HG03064 (cell line): Measurements from ENCODE around the gene C5orf22.
"Not testable (repeated sequence)": the region's sequence is repeated elsewhere in the genome, so short reads cannot be mapped to it uniquely, and the experiment has no call there.

ENCODE experiments used
- ATAC-seq: cut with Tn5 transposase; IDR thresholded peaks from one replicate; pipeline ENCODE4 v1.9.1; 2021; ENCODE audit warnings: low read depth; ENCODE audit not compliant: unreplicated experiment

Gene C5orf22

DNA sequence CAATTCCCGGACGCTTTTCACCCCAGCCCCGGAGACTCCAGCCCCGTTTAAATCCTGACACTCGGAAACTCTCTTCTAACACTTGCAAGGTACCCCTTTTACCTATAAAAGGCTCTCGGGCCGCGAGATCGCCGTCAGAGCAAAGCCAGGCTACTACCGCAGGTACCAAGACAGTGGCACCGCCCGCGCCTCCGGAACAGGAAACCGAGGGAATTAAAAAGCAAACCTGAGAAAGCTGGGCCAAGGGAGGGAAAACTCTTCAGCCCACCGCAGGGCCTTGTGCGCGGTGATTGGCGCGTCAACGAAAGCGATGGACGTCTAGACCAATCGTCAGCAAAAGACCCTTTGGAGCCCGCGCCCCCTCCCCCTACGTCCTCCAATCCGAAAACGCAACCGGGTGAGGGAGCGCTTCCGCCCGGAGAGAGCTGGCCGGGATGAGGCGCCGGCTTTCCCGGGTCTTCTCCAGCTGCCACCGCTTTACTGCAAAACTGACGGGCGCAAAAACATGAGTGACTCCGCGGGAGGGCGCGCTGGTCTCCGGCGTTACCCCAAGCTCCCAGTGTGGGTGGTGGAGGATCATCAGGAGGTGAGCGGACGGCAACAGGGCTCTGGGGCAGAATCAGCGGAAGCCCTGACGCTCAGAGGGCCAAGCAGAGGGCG lies at the start of gene C5orf22, which contains the start of gene DROSHA:
Gene C5orf22, plus strand, starts transcription at position 414 of the 660 bp plus-strand sequence. Its CDS starts 92 bp downstream, at position 506.
Gene DROSHA, minus strand, starts transcription at position 206 of the 660 bp plus-strand sequence. CDS start 3,034 bp downstream, outside the sequence.
- ATAC-seq, result peak; percentile 92

DNA sequence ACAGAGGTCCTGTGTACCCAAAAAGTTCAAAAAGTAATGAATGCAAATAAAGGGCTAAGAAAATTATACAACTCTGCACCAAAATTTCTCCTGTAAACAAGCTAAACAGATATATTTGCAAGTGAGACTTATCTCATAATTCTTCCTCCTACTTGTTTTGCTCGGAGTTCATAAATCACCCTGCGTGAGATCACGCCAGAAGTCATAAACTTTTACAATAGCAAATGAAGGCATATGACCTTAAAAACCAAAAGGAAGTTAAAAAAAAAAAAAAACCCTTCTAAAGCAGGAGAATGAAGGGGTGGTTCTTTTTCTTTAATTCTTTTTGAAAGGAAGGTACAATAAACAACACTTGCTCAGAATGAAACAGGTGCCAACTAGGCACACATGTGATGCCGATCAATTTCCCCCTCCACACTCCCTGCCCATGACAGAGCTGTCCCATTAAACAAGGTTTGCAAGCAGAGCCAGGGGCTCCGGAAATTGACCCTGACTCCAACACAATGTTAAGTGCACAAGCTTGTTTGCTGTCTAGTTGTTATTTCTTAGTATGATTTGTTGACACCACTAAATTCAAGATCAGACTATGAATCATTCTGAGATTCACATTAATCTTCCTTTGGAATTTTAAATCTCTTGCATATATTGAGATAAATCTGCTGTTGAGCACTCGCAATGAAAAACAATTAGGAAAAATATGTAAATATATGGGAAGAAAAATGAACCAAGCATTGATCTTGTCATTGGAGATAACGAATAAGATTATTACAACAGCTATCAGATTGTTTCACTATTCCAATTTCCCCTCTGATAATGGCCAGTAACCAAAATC lies 46.5 kb upstream of the C5orf22 start:
- no peak for ATAC-seq

DNA sequence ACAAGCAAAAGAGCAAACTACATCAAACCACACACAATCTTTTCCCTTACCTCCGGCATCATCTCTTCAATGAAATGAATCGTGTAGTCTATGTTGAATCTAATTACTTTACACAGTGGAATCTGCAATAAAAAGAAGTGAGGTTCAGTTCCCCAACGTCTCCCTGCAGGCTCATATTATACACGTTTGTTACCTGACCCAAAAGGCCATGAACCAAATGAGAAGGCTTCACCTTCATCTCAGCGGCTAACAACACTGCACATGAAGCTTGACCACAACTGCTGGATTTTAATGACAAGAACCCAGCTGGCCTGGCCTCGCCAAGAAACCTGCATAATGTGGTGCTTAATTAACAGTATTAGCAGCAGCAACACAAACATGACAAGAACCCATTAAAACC lies 45.7 kb upstream of the C5orf22 start:
- ATAC-seq, result no peak

DNA sequence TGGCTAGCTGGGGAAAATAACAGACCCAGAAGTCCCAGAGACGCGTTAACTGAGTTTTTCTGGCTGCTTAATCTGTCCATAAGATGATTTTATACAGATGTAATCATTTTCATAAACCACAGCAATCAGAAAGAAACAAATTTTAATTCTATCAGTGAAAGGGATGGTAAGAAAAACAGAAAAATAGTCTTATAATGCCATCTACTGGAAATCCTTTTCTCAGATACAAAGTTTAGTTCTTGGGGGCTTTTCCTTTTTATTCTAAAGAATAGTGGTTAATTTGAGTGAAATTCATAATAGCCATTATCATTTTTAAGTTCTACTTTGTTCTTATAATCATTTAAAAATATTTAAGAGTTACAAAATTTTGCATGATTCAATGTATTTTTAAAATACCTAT lies 44.6 kb upstream of the C5orf22 start:
- ATAC-seq, result no peak

DNA sequence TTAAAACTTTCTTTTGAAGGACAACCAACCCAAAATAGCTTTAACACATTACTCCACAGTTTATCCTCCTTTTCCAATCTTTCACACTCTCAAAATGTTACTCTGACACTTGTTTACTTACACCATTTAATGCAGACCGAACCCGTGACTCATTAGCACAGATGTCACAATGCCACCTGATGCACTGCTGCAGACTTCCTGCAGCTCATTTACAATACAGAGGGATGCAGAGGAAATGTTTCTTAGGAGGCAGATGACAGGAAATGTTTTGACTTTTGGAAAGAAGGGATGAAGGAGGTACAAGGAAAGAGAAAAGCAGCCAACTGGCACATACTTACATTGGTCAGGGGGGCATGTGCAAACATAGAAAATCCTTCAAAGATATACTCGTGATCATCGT lies 39.2 kb upstream of the C5orf22 start:
- ATAC-seq, result no peak

DNA sequence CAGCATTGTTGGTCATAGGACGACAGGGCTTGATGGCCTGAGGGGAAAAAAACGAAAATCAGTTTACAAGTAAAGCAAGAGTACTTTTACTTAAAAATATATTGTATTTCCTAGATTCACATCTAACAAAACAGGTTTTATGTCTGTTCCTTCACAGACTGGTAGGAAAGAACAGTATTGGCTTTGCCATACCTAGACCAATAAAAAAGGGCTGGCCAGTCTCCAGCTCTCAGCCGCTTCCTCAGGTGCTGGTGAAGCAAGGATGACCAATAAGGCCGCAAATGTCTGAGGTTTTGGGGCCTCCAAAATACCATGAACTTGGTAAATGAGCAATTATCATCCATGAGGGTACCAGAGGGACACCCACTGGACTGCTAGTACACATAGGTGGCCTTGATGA lies 36.8 kb upstream of the C5orf22 start:
- no peak for ATAC-seq

DNA sequence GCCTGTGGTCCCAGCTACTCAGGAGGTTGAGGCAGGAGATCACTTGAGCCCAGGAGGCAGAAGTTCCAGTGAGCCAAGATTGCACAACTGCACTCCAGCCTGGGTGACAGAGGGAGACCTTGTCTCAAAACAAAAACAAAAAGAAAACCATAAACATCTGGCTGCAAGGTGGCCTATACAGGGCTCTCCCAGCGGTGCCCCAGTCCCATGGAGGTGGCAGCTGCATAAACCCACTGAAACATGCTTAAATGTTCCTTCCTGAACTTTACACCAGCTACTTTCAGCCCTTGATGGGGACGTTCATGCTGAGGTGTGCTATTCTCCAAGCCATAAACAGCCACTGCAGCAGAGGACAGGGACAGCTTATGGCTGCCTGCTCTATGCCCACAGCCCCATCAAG lies 35.8 kb upstream of the C5orf22 start:
- ATAC-seq, result no peak

DNA sequence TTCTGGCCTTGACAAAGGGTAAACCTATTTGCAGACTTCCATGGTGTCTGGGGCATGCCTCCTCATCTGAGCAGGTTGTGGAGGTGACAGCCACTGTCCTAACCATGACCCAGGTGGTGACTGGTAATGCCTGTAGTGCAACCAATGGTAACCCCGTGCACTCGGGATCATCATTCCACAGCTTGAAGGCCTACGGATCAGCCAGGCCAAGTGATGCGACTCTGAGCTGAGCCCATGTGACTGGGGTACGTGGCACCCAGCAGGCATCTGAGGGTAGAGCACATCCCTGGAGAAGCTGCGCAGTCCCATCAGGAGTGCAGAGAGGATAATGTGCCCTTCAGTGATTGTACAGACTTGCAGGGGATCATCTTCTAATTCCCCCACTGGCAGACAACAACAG lies 35.2 kb upstream of the C5orf22 start:
- no peak for ATAC-seq

DNA sequence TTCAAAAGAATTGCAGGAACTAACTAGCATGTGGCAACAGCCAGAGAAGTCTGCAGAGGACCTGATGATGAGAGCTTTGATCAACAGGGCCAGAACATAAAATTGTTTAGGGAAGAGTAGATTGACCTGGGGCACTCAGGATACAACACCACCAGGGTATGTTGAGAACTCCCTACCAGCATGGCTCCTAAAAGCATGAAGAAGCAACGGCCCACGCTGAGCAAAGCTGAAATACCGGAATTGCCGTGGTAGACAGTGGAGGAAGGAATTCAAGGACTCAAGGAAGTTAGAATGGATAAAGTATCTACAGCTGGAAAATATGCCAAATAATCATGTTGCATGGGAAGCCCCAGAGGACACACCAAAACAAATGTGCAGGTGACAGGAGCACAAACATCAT lies 31.8 kb upstream of the C5orf22 start:
- ATAC-seq, result no peak

DNA sequence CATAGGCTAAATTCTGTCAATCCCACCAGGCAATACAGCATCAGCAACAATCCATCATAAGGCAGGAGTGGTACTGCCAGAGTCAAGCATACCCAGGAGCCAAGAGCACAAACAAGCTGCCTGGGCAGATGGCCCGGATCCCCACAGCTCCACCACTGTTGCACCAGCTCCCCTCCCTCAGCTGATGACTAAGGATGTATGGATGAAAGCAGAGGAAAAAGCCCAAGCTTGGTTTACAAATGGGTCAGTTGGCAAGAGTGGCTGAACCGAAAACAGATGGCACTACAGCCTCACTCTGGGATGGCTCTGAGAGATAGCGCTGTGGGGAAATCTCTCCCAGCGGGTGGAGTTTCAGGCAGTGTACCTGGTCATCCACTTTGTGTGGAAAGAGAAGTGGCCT lies 29.6 kb upstream of the C5orf22 start:
- no peak for ATAC-seq

DNA sequence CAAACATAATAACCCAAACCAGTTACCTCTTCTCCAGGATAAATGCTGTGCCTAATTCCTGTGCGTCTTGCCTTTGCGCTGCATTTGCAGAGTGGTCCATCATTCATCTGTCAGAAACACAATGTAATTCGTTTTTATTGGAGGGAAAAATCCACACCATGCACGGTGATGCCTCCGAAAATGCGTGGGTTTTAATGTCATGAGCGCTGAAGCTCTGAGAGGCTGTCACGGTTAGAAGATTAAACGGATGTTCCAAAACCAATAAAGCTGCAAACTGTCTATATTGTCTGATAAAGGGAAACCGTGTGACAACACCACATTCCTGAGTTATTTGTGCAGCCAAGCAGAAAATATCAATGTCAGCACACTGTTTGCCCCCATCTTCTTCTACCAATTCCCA lies 27.6 kb upstream of the C5orf22 start:
- no peak for ATAC-seq

DNA sequence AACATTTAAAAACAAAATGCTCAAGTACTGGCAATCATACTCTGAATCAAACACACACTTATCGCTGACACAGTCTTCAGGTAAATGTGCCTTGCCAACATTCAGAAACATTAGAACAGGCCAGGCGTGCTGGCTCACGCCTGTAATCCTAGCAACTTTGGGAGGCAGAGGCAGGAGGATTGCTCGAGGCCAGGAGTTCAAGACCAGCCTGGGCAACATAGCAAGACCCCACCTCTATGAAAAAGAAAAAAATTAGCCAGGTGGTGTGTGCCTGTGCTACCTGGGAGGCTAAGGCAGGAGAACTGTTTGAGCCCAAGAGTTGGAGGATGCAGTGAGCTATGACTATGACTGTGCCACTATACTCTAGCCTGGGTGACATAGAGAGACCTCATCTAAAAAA lies 20.8 kb upstream of the C5orf22 start:
- ATAC-seq, result no peak

DNA sequence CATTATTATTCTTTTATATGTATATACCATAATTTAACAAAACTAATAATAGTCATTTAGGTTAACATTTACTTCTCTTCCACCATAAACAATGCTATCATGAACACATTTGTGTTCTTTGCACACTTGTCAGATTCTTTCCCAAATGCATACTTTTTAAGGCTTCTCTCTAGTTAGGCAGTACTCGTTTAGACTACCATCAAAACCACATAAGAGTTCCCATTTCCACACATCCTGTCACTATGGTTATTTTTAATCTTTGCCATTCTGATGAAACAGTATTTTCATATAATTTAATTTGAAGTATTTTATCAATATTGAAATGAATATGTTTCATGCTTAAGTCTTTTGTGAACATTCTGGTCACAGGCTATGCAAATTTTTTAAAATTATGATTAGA lies 15.3 kb upstream of the C5orf22 start:
- ATAC-seq, result no peak

DNA sequence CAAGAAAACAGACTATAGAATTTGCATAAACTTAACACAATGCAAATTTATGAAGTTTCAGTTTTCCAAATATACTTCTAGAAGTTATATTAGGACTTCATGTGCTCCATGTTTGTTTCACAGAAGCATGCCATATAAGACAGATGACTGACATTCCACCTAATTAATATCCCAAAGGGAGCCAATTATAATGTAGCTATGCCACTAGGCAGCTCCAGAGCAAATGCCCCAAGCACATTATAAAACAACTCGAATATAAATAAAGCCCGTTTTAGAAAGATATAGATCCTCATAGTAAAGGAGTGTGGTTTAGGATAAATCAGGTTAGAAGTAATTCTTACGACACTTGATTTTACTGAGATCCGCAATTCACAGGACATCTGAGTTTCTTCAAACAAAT lies 9.1 kb upstream of the C5orf22 start:
- ATAC-seq, result no peak

DNA sequence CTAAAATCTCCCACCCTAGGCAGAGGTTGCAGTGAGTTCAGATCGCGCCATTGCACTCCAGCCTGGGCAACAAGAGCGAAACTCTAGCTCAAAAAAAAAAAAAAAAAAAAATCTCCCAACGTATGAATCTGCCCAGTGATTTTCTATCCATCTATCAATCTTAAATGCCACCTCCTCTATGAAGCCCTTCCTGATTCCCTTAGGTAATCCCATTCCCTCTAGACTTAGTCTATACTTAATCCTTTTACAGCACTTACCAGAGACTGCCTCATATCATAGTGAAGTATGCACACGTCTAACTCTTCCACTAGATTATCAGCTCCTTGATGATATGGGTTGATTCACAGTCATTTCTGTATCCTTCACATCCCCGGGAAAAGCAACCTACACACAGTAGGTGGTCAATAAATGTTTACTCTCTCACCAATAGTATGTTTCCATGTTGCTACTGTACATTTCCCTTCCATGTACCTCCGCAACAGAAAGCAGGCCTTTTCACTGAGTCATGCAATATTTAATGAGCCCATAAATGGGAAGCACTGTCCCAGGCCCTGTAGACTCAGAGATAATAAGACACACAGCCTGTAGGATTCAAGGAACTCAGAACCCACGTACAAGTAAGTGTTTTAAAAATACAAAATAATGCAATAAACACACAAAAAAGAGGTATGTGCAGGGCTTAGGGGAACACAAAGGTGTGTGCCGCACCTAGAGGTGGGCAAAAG lies 1.4 kb upstream of the C5orf22 start:
- no peak for ATAC-seq

DNA sequence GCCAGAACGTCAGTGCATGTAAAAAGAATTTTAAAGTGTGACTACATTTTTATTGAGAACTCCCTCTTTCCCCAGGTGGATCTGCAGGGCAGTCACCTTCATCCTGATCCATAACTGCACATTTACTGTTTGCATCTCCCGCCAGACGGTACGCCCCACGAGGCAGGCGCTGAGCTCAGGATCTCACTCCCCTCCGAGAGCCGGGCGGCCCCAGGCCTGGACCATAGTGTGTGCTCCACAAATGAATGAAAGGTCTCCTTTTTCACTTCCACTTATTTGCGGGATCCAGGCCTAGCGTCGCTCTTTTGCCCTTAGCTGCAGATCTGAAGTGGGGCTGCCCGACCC lies 586 bp upstream of the C5orf22 start:
- ATAC-seq, result peak; percentile 31

DNA sequence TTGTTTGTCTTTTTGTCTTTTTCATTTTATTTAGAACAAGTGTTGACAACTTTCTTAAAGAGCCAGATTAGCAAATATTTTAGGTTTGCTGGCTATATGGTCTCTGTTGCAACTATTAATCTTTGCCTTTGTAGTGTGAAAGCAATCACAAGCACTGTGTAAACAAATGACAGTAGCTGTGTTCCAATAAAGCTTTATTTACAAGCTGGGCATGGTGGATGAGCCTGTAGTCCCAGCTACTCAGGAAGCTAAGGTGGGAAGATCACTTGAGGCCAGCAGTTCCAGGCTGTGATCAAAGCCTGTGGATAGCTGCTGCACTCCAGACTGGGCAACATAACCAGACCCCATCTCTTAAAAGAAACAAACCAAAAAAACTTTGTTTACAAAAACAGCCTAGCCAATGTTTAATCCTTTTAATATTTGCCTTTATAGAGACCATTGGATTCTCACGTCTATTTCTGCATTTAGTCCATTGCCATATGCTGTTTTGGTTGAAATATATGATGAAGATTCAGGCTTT lies 2.5 kb downstream of the C5orf22 start:
- ATAC-seq, result no peak

DNA sequence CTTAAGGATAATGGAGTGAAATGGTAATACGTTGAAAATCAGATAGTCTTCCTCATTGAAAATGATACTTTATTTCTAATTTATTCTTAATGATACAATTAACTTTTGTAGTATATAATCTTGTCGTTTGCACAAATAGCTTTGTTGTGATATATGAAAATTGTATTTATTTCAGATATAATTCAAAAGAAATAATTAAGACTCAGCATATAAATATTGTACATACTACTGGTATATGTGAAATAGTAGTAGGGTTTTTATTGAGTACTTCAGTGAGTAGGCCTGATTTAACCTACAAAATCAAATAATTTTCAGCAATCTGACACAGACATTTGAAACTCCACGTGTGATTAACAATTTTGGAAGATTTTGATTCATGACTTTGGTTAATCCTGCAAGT lies 4.8 kb downstream of the C5orf22 start:
- ATAC-seq, result no peak

DNA sequence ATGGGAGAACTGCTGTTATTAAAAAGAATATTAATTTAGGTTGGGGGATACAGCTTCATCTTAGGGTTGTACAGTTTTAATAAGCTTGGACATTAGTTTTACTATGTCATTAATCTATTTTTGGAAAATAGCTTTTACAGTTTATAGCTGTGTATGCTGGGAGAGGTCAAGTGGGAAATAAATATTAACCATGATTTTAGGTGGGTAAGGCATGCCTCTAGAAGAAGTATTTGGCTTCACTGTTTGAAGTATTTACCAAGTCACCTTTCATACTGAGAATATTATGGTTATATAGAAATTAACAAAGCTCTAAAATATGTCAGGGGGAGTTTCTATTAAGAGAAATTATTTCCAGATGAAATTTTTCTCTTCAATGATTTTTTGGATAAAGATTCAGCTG lies 5.2 kb downstream of the C5orf22 start:
- no peak for ATAC-seq

DNA sequence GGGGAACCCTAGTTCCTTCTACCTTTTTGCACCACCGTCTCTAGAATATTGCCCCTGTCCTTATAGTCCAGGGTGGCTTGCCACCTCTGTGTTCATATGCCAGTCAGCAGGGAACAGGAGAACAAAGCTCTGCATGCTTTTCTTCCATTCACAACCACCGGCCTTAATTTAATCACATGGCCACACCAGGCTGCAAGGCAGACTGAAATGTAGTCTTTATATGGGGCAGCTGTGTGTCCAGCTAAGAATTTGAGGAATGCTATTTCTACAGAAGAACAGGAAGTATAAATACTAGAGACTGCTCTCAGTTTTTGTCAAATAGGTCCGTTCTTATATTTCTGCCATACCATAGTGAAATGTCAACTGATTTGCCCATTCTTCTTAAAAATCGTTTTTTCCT lies 5.8 kb downstream of the C5orf22 start:
- no peak for ATAC-seq

DNA sequence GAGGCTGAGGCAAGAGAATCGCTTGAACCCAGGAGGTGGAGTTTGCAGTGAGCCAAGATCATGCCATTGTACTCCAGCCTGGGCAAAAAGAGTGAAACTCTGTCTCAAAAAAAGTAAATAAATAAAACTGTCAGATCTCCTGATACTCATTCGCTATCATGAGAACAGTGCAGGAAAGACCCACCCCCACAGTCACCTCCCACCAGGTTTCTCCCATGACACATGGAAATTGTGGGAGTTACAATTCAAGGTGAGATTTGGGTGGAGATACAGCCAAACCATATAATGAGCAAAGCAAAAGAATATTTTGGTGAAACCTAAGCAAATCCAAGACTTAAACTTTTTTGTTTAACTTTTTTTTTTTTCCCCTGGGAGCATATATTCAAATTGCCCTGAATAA lies 17.0 kb downstream of the C5orf22 start:
- not testable (repeated sequence) for ATAC-seq
